Measurements from ENCODE around the gene ZNF668.
A peak's percentile ranks its signal among the peaks of the same experiment; 100 is the strongest.
"Not testable (repeated sequence)": the region's sequence is repeated elsewhere in the genome, so short reads cannot be mapped to it uniquely, and the experiment has no call there.

Gene ZNF668

GRCh38 chr16:31109622-31110021 lies 35.6 kb upstream of the ZNF668 start:
- CTCF ChIA-PET = no interaction called here
- no peak for TF ChIP-seq FOXA1 (IDR thresholded peaks at IDR 0.05)
- TF ChIP-seq FOXK2 (IDR thresholded peaks at IDR 0.05) = no peak
- no peak for TF ChIP-seq HDGF (IDR thresholded peaks at IDR 0.05; ENCODE audit: borderline replicate concordance)
- no peak for TF ChIP-seq ELF4 (IDR thresholded peaks at IDR 0.05)
- DNase-seq (ENCODE audit: extremely low spot score) = no peak
- POLR2A ChIA-PET = no interaction called here

DNA sequence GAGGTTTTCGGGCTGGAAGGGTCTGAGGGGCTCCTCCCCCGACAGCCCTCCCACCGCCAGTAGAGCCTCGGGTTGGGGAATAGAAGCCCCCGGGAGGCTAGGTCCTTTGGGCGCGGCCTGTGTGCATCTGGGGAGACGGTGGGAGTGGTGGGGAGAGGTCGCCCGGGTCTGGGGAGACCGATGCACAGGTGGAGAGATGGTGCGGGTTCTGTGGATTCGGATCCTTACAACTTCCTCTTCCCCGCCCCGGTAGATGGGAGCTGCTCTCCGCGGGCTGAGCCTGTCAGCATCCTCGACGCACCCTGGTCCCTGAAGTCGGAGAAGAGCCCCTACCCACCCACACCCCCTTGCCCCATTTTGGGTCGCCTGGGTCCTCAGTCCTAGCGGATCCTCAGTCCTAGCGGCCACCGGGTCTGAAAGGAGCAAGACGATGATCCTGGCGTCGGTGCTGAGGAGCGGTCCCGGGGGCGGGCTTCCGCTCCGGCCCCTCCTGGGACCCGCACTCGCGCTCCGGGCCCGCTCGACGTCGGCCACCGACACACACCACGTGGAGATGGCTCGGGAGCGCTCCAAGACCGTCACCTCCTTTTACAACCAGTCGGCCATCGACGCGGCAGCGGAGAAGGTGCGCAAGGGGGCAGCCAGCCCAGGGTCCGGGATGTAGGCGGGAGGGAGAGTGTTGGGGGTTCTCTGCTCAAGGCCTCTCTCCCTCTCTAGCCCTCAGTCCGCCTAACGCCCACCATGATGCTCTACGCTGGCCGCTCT lies 34.9 kb upstream of the ZNF668 start:
- ChIA-PET POLR2A (interaction anchor here (2.0 kb wide), 1 partner anchor 9 kb away, joined by 12 read pairs; the partner anchor contains the start of gene KAT8), CTCF (no interaction called here)
- TF ChIP-seq NFRKB (IDR thresholded peaks at IDR 0.05) (no peak), HDGF (IDR thresholded peaks at IDR 0.05; ENCODE audit: borderline replicate concordance) (no peak), L3MBTL2 (conservative IDR thresholded peaks at IDR 0.05) (no peak), FOXK2 (IDR thresholded peaks at IDR 0.05) (no peak), CTBP1 (IDR thresholded peaks at IDR 0.05; ENCODE audit: borderline replicate concordance) (no peak), SUZ12 (IDR thresholded peaks at IDR 0.05) (no peak), ZNF384 (IDR thresholded peaks at IDR 0.05) (no peak), PKNOX1 (IDR thresholded peaks at IDR 0.05) (no peak), BHLHE40 (IDR thresholded peaks at IDR 0.05; ENCODE audit: borderline replicate concordance) (no peak), ARNT (IDR thresholded peaks at IDR 0.05) (no peak), LEF1 (IDR thresholded peaks at IDR 0.05; ENCODE audit: borderline replicate concordance) (no peak), FOXA1 (IDR thresholded peaks at IDR 0.05) (no peak), FOXM1 (IDR thresholded peaks at IDR 0.05; ENCODE audit: borderline replicate concordance) (no peak)
- DNase-seq (ENCODE audit: extremely low spot score) = no peak

DNA sequence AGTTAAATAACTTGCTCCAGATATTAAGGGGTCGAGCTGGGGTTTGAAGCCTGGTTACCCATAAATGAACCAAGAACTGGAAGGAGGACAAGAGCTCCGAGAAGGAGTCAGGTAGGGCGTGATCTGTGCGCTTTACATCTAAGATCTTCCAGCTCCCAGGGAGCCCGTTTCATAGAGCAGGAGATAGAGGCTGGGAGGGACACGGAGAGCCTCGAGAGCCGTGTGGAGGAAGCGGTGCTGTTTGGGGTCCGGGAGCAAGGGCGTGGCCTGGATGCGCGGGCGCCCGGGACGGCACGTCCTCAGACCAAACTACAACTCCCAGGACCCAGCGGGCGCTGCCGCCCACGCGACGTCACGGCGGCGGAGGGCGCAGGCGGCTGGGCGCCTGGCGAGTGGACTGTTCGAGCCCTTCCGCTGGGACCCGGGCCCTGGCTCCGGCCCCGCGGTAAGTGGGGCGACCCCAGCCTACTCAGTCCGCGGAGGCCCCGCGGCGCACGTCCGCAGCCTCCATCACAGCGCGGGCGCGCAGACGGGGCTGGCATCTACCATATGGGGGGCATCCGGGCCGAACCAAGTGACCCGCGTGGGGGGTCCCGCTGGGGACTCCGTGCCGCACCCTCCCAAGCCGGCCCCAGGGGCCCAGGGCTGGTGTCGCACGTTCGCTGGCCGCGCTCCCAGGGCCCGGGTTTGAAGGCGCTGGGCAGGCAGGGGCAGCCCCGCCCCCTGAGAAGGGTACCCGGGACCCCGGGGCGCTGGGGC lies 34.2 kb upstream of the ZNF668 start, which contains the start of gene BCKDK:
Gene BCKDK, plus strand, starts transcription at position 352 of the 759 bp plus-strand sequence. CDS start 838 bp downstream, outside the sequence.
- TF ChIP-seq FOXK2 (IDR thresholded peaks at IDR 0.05) (no peak), FOXA1 (IDR thresholded peaks at IDR 0.05) (no peak)
- ChIA-PET CTCF (no interaction called here), POLR2A (interaction anchor here (2.0 kb wide), 1 partner anchor 9 kb away, joined by 12 read pairs; the partner anchor contains the start of gene KAT8)
- peak; percentile 76 for DNase-seq (ENCODE audit: extremely low spot score)

DNA sequence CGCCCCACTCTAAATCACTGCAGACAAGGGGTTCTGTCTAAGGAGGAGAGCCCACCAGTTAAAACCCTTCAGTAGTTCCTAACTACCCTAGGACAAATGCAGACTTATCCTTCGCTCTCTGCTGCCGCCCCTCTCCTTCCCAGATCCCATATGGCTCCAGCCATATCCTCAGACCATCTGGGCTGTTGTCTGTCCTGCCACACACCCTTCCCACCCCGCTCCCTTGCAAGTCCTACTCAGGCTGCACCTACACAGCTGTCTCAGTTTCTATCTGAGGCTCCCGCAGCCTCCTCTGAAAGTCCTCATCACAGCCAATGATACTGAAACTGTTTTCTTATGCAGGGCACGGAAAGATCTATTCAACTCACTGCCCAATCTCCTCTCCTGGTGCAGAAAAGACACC lies 33.4 kb upstream of the ZNF668 start:
- ChIA-PET CTCF (no interaction called here), POLR2A (interaction anchor here (2.0 kb wide), 1 partner anchor 10 kb away, joined by 12 read pairs; the partner anchor contains the start of gene KAT8)
- no peak for DNase-seq (ENCODE audit: extremely low spot score)
- TF ChIP-seq PKNOX1 (IDR thresholded peaks at IDR 0.05) (no peak), TARDBP (IDR thresholded peaks at IDR 0.05) (no peak), CTBP1 (IDR thresholded peaks at IDR 0.05; ENCODE audit: borderline replicate concordance) (no peak), L3MBTL2 (conservative IDR thresholded peaks at IDR 0.05) (no peak), HDGF (IDR thresholded peaks at IDR 0.05; ENCODE audit: borderline replicate concordance) (no peak), LEF1 (IDR thresholded peaks at IDR 0.05; ENCODE audit: borderline replicate concordance) (no peak)

DNA sequence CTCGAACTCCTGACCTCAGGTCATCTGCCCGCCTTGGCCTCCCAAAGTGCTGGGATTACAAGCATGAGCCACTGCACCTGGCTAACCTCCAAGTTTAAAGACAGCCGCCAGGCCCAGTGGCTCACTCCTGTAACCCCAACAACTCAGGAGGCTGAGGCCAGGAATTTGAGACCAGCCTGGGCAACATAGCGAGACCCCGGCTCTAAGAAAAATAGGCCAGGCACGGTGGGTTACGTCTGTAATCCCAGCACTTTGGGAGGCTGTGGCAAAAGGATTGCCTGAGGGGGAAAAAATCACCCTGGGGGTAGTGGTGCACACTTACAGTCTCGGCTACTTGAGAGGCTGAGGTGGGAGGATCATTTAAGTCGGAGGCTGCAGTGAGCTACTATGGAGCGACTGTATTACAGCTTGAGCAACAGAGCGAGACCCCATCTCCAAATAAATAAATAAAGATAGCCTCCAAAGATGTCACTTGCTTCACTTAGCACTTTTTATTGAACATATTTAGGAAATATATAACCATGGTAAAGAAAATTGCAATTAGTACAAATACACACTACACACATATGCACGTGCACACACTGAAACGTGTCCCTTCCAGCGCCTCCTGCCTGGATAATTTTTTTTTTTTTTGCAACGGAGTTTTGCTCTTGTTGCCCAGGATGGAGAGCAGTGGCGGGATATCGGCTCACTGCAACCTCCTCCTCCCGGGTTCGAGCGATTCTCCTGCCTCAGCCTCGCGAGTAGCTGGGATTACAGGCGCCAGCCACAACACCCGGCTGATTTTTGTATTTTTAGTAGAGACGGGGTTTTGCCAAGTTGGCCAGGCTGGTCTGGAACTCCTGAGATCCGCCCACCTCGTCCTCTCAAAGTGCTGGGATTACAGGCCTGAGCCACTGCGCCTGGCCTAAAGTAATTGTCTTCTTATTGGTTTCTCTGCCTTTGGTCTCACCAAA lies 32.7 kb upstream of the ZNF668 start:
- ChIA-PET POLR2A (interaction anchor here (1.0 kb wide), 1 partner anchor 11 kb away, joined by 4 read pairs; the partner anchor contains the start of gene KAT8), CTCF (no interaction called here)
- no peak for DNase-seq (ENCODE audit: extremely low spot score)
- no peak for TF ChIP-seq CTBP1 (IDR thresholded peaks at IDR 0.05; ENCODE audit: borderline replicate concordance)
- TF ChIP-seq SUZ12 (IDR thresholded peaks at IDR 0.05) = no peak
- TF ChIP-seq ZNF384 (IDR thresholded peaks at IDR 0.05) = no peak
- no peak for TF ChIP-seq L3MBTL2 (conservative IDR thresholded peaks at IDR 0.05)
- no peak for TF ChIP-seq FOXA1 (IDR thresholded peaks at IDR 0.05)
- no peak for TF ChIP-seq ARNT (IDR thresholded peaks at IDR 0.05)
- TF ChIP-seq BHLHE40 (IDR thresholded peaks at IDR 0.05; ENCODE audit: borderline replicate concordance) = no peak
- TF ChIP-seq FOXM1 (IDR thresholded peaks at IDR 0.05; ENCODE audit: borderline replicate concordance) = no peak
- no peak for TF ChIP-seq ELF4 (IDR thresholded peaks at IDR 0.05)
- no peak for TF ChIP-seq TARDBP (IDR thresholded peaks at IDR 0.05)

DNA sequence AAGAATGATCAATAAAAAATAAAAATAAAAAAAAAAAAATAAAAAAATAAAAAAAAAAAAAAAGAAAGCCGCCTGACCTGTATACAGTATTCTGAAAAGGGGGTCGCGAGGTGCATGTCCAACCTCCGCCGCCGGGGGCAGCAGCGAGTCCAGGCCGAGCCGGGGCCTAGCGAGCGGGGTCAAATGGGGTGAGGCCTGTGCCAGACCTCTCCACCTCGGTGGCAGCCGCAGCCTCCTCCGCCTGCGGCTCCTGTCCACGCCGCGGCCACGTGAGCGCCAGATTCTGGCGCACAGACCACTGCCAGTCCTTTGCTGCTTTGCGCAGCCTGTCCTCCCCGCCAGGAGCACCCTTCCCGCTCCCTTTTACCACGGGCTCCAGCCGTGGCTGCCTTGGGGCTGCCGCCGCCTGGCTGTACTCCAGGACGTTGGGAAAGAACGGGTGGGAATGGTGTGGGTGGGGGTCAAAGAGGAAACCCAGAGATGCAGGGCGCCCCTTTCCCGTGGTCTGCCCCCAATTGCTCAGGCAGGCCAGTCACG lies 31.7 kb upstream of the ZNF668 start:
- ChIA-PET CTCF (no interaction called here), POLR2A (no interaction called here)
- TF ChIP-seq L3MBTL2 (conservative IDR thresholded peaks at IDR 0.05) (peak; percentile 58), ZNF384 (IDR thresholded peaks at IDR 0.05) (peak; percentile 84), BHLHE40 (IDR thresholded peaks at IDR 0.05; ENCODE audit: borderline replicate concordance) (no peak)
- peak; percentile 79 for DNase-seq (ENCODE audit: extremely low spot score)

- ChIA-PET CTCF (interaction anchor here (1.0 kb wide), 1 partner anchor 41 kb away, joined by 6 read pairs; no protein-coding TSS in a partner anchor), POLR2A (interaction anchor here (1.0 to 2.9 kb wide), 3 partner anchors 10 to 79 kb away, joined by 4 to 13 read pairs (median 6); partner anchors contain the start of genes FUS and KAT8)
- not testable (repeated sequence) for DNase-seq (ENCODE audit: extremely low spot score)
Observed at GRCh38 chr16:31100876-31101641, 27.0 kb upstream of the ZNF668 start.
